SK-N-SH treated with all-trans-retinoic acid at 6 μM for 48 hours (cell line): Measurements from ENCODE around the gene NMRK1.

Experiments
- ATAC-seq: fragments of 200-7000 bp; cut with Tn5 transposase; 3 replicates; pipeline ENCODE4 v1.9.1; 2020; ENCODE audit warnings: mild to moderate bottlenecking, moderate library complexity
- ARNTL ChIP-seq: fragments of 450-650 bp; formaldehyde crosslinking; IDR thresholded peaks from 2 replicates; pipeline ENCODE4 v1.5.0; 2020; ENCODE audit warnings: low read depth, mild to moderate bottlenecking, moderate library complexity, borderline replicate concordance
- BACH2 ChIP-seq: fragments of 250-450 bp; sonication (Bioruptor Pico); IDR thresholded peaks from 2 replicates; pipeline ENCODE4 v1.9.0; 2021; ENCODE audit warnings: mild to moderate bottlenecking, borderline replicate concordance
- CSDC2 ChIP-seq: fragments of 250-450 bp; sonication (Bioruptor Pico); IDR thresholded peaks from 2 replicates; pipeline ENCODE4 v1.5.0; 2020; ENCODE audit warnings: mild to moderate bottlenecking, moderate library complexity
- ESRRG ChIP-seq: fragments of 250-450 bp; sonication (Bioruptor Pico); IDR thresholded peaks from 2 replicates; pipeline ENCODE4 v1.6.1; 2021; ENCODE audit warnings: mild to moderate bottlenecking
- GLIS3 ChIP-seq: fragments of 250-450 bp; sonication (Bioruptor Pico); IDR thresholded peaks from 2 replicates; pipeline ENCODE4 v1.5.0; 2020; ENCODE audit warnings: mild to moderate bottlenecking, moderate library complexity
- ISL1 ChIP-seq: fragments of 250-450 bp; sonication (Bioruptor Pico); IDR thresholded peaks from 2 replicates; pipeline ENCODE4 v2.1.2; 2022; ENCODE audit warnings: mild to moderate bottlenecking, moderate library complexity
- OSR1 ChIP-seq: fragments of 250-450 bp; sonication (Bioruptor Pico); IDR thresholded peaks from 2 replicates; pipeline ENCODE4 v1.8.0; 2022; ENCODE audit warnings: moderate library complexity, mild to moderate bottlenecking, inconsistent platforms
- PPARA ChIP-seq: fragments of 250-450 bp; sonication (Bioruptor Pico); IDR thresholded peaks from 2 replicates; pipeline ENCODE4 v1.5.0; 2020; ENCODE audit warnings: mild to moderate bottlenecking, borderline replicate concordance
- RARB ChIP-seq: fragments of 250-450 bp; sonication (Bioruptor Pico); IDR thresholded peaks from 2 replicates; pipeline ENCODE4 v1.8.0; 2021; ENCODE audit warnings: mild to moderate bottlenecking, moderate library complexity
- SNAI2 ChIP-seq: fragments of 250-450 bp; sonication (Bioruptor Pico); IDR thresholded peaks from 2 replicates; pipeline ENCODE4 v1.5.0; 2020; ENCODE audit warnings: mild to moderate bottlenecking, moderate library complexity
- TCF4 ChIP-seq: fragments of 250-450 bp; sonication (Bioruptor Pico); IDR thresholded peaks from 2 replicates; pipeline ENCODE4 v1.8.0; 2021; ENCODE audit warnings: mild to moderate bottlenecking, moderate library complexity, borderline replicate concordance
- TOX ChIP-seq: fragments of 250-450 bp; sonication (Bioruptor Pico); IDR thresholded peaks from 2 replicates; pipeline ENCODE4 v1.8.0; 2021; ENCODE audit warnings: mild to moderate bottlenecking, moderate library complexity, borderline replicate concordance
- ZC3H10 ChIP-seq: fragments of 250-450 bp; sonication (Bioruptor Pico); IDR thresholded peaks from 2 replicates; pipeline ENCODE4 v1.5.1; 2021; ENCODE audit warnings: mild to moderate bottlenecking, moderate library complexity
- ZFP3 ChIP-seq: fragments of 250-450 bp; sonication (Bioruptor Pico); IDR thresholded peaks from 2 replicates; pipeline ENCODE4 v1.5.0; 2020; ENCODE audit warnings: mild to moderate bottlenecking, moderate library complexity
- ZFP30 ChIP-seq: fragments of 450-650 bp; formaldehyde crosslinking; IDR thresholded peaks from 2 replicates; pipeline ENCODE4 v1.5.0; 2022; ENCODE audit warnings: mild to moderate bottlenecking, moderate library complexity
- ZNF565 ChIP-seq: fragments of 450-650 bp; formaldehyde crosslinking; conservative IDR thresholded peaks from 2 replicates; pipeline ENCODE4 v1.5.0; 2020; ENCODE audit warnings: low read depth, mild to moderate bottlenecking, moderate library complexity
- ZNF70 ChIP-seq: fragments of 450-650 bp; formaldehyde crosslinking; IDR thresholded peaks from 2 replicates; pipeline ENCODE4 v1.5.0; 2020; ENCODE audit warnings: mild to moderate bottlenecking, moderate library complexity
- ZNF8 ChIP-seq: fragments of 450-650 bp; formaldehyde crosslinking; IDR thresholded peaks from 2 replicates; pipeline ENCODE4 v1.5.0; 2020; ENCODE audit warnings: mild to moderate bottlenecking, moderate library complexity
- TF ChIP-seq, protein P1 (sequence below): fragments of 250-450 bp; sonication (Bioruptor Pico); IDR thresholded peaks from 2 replicates; pipeline ENCODE4 v1.5.1; 2021; ENCODE audit warnings: mild to moderate bottlenecking, moderate library complexity
- TF ChIP-seq, protein P2 (sequence below): fragments of 250-450 bp; sonication (Bioruptor Pico); IDR thresholded peaks from 2 replicates; pipeline ENCODE4 v1.5.0; 2020; ENCODE audit warnings: mild to moderate bottlenecking, moderate library complexity
- TF ChIP-seq, protein P3 (sequence below): fragments of 250-450 bp; sonication (Bioruptor Pico); IDR thresholded peaks from 2 replicates; pipeline ENCODE4 v1.8.0; 2020; ENCODE audit warnings: mild to moderate bottlenecking, moderate library complexity, borderline replicate concordance
- TF ChIP-seq, protein P4 (sequence below): fragments of 250-450 bp; sonication (Bioruptor Pico); IDR thresholded peaks from 2 replicates; pipeline ENCODE4 v1.5.1; 2020; ENCODE audit warnings: low read depth, mild to moderate bottlenecking, moderate library complexity
- TF ChIP-seq, protein P5 (sequence below): fragments of 250-450 bp; sonication (Bioruptor Pico); IDR thresholded peaks from 2 replicates; pipeline ENCODE4 v1.8.0; 2021; ENCODE audit warnings: low read depth, mild to moderate bottlenecking, moderate library complexity, borderline replicate concordance

NMRK1 gene

DNA sequence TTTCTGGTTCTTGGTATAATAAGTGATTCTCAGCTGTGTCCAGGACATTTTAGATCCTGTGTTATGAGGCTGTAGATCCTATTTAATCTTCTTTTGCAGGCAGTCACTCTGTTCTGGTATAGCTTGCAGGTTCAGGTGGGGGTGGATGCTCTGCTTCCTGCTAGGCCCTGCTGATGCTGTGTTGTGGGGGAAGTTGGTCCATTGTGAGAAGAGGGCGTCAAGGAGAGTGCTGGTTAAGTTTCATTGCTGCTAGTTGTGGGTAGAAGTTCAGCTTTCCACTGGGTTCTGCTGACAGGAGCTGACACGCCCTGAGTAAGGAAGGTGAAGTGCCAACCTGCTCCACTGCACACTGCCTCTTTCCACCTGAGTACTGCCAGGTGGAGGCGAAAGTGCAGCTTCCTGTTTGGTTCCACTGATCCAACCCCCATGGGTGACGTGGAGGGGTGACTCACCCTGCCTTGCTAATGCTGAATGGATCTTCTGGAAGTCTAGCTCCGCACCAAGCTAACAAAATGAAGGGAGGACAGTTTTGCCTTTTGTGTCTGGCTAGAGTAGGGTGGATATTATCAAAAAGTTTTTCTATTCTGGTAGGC is 16.3 kb downstream of the NMRK1 start:
- TF ChIP-seq TOX (CRISPR knock-in tag) = no peak
- TF ChIP-seq ISL1 (CRISPR knock-in tag) = no peak
- TF ChIP-seq ZNF8 (CRISPR knock-in tag) = no peak
- no peak for TF ChIP-seq GLIS3 (CRISPR knock-in tag)
- TF ChIP-seq, protein P1, sequence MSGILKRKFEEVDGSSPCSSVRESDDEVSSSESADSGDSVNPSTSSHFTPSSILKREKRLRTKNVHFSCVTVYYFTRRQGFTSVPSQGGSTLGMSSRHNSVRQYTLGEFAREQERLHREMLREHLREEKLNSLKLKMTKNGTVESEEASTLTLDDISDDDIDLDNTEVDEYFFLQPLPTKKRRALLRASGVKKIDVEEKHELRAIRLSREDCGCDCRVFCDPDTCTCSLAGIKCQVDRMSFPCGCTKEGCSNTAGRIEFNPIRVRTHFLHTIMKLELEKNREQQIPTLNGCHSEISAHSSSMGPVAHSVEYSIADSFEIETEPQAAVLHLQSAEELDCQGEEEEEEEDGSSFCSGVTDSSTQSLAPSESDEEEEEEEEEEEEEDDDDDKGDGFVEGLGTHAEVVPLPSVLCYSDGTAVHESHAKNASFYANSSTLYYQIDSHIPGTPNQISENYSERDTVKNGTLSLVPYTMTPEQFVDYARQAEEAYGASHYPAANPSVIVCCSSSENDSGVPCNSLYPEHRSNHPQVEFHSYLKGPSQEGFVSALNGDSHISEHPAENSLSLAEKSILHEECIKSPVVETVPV (CRISPR knock-in tag) = no peak
- no peak for TF ChIP-seq RARB
- TF ChIP-seq SNAI2 (CRISPR knock-in tag) = no peak
- no peak for TF ChIP-seq PPARA (CRISPR knock-in tag)
- no peak for TF ChIP-seq CSDC2
- TF ChIP-seq TCF4 (CRISPR knock-in tag) = no peak
- TF ChIP-seq, all 23 proteins: peak for 0
- 0 out of 3 replicates have a peak, but pooled peaks have one; percentile 46 for ATAC-seq

DNA sequence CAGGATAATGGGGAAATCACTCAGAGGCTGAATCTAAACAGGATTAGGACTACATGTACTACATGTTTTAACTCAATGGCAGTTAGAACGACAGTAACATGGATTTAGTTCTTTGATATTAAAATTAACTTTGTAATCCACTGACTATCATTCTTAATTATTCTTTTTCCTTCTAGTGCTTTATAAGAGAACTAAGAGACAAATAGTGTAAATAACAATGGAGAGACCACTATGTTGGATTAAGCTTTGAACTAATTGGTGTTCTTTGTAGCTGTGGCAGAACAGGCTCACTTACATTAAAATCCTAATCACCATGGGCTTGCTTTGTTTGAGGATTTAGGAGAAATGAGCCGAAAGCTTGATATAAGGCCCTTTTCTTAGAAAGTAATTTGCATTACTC is 18.8 kb downstream of the NMRK1 start:
- ATAC-seq = no peak
- TF ChIP-seq ZFP3 = no peak
- TF ChIP-seq CSDC2 = no peak
- no peak for TF ChIP-seq TCF4 (CRISPR knock-in tag)
- no peak for TF ChIP-seq ZNF565
- TF ChIP-seq RARB = no peak
- TF ChIP-seq ESRRG = no peak
- no peak for TF ChIP-seq ISL1 (CRISPR knock-in tag)
- no peak for TF ChIP-seq ZFP30 (CRISPR knock-in tag)
- TF ChIP-seq, protein P2, sequence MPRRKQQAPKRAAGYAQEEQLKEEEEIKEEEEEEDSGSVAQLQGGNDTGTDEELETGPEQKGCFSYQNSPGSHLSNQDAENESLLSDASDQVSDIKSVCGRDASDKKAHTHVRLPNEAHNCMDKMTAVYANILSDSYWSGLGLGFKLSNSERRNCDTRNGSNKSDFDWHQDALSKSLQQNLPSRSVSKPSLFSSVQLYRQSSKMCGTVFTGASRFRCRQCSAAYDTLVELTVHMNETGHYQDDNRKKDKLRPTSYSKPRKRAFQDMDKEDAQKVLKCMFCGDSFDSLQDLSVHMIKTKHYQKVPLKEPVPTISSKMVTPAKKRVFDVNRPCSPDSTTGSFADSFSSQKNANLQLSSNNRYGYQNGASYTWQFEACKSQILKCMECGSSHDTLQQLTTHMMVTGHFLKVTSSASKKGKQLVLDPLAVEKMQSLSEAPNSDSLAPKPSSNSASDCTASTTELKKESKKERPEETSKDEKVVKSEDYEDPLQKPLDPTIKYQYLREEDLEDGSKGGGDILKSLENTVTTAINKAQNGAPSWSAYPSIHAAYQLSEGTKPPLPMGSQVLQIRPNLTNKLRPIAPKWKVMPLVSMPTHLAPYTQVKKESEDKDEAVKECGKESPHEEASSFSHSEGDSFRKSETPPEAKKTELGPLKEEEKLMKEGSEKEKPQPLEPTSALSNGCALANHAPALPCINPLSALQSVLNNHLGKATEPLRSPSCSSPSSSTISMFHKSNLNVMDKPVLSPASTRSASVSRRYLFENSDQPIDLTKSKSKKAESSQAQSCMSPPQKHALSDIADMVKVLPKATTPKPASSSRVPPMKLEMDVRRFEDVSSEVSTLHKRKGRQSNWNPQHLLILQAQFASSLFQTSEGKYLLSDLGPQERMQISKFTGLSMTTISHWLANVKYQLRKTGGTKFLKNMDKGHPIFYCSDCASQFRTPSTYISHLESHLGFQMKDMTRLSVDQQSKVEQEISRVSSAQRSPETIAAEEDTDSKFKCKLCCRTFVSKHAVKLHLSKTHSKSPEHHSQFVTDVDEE (CRISPR knock-in tag) = no peak
- TF ChIP-seq, protein P3, sequence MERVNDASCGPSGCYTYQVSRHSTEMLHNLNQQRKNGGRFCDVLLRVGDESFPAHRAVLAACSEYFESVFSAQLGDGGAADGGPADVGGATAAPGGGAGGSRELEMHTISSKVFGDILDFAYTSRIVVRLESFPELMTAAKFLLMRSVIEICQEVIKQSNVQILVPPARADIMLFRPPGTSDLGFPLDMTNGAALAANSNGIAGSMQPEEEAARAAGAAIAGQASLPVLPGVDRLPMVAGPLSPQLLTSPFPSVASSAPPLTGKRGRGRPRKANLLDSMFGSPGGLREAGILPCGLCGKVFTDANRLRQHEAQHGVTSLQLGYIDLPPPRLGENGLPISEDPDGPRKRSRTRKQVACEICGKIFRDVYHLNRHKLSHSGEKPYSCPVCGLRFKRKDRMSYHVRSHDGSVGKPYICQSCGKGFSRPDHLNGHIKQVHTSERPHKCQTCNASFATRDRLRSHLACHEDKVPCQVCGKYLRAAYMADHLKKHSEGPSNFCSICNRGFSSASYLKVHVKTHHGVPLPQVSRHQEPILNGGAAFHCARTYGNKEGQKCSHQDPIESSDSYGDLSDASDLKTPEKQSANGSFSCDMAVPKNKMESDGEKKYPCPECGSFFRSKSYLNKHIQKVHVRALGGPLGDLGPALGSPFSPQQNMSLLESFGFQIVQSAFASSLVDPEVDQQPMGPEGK = no peak

DNA sequence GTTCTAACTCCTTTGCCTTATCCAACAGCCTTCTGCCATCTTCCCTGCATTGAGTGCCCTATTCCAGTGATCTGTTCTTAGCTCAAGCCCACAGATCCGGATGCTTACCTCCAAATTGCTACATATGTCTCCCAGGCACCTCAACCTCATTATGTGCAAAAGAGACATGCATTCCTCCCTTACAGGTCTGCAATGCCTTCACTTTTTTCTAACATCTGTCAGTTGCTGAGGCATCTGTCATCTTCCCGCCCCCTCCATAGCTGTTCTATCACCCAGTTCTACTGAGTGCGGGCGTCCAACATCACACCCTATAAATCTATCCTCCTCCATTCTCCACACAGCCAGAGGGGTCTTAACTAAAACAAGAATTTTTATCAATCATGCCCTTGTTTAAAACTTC is 20.1 kb downstream of the NMRK1 start:
- no peak for ATAC-seq
- no peak for TF ChIP-seq PPARA (CRISPR knock-in tag)
- TF ChIP-seq CSDC2 = no peak
- TF ChIP-seq TCF4 (CRISPR knock-in tag) = no peak
- TF ChIP-seq ZFP3 = no peak
- TF ChIP-seq ESRRG = no peak
- no peak for TF ChIP-seq ZC3H10 (CRISPR knock-in tag)
- no peak for TF ChIP-seq RARB
- no peak for TF ChIP-seq ZNF8 (CRISPR knock-in tag)
- no peak for TF ChIP-seq GLIS3 (CRISPR knock-in tag)
- TF ChIP-seq, all 23 proteins: peak for 0

DNA sequence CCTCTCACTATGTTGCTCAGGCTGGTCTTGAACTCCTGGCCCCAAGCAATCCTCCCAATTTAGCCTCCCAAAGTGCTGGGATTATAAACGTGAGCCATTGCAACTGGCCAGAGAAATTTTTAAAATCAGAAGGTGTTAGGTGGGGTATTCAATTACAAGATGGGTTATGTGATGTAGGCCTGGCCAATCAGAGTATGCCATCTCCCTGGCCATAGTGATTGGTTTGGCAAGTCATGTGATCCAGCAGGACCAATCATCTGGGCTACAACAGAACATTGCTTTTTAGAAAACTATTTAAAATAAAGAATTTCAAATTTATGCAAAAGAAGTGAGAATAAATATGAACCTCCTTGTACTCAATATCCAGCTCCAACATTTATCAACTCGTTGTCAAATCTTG is 22.4 kb downstream of the NMRK1 start:
- no peak for ATAC-seq
- no peak for TF ChIP-seq TCF4 (CRISPR knock-in tag)
- TF ChIP-seq ISL1 (CRISPR knock-in tag) = no peak
- TF ChIP-seq TOX (CRISPR knock-in tag) = no peak
- no peak for TF ChIP-seq ZFP3
- TF ChIP-seq, protein P4, sequence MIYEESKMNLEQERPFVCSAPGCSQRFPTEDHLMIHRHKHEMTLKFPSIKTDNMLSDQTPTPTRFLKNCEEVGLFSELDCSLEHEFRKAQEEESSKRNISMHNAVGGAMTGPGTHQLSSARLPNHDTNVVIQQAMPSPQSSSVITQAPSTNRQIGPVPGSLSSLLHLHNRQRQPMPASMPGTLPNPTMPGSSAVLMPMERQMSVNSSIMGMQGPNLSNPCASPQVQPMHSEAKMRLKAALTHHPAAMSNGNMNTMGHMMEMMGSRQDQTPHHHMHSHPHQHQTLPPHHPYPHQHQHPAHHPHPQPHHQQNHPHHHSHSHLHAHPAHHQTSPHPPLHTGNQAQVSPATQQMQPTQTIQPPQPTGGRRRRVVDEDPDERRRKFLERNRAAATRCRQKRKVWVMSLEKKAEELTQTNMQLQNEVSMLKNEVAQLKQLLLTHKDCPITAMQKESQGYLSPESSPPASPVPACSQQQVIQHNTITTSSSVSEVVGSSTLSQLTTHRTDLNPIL (CRISPR knock-in tag) = no peak
- no peak for TF ChIP-seq ARNTL (CRISPR knock-in tag)
- TF ChIP-seq OSR1 (CRISPR knock-in tag) = no peak
- TF ChIP-seq, protein P3 = no peak
- TF ChIP-seq GLIS3 (CRISPR knock-in tag) = no peak
- TF ChIP-seq ZNF70 (CRISPR knock-in tag) = no peak
- no peak for TF ChIP-seq ZNF565
- TF ChIP-seq PPARA (CRISPR knock-in tag) = no peak
- no peak for TF ChIP-seq CSDC2
- TF ChIP-seq BACH2 (CRISPR knock-in tag) = no peak
- TF ChIP-seq, protein P5, sequence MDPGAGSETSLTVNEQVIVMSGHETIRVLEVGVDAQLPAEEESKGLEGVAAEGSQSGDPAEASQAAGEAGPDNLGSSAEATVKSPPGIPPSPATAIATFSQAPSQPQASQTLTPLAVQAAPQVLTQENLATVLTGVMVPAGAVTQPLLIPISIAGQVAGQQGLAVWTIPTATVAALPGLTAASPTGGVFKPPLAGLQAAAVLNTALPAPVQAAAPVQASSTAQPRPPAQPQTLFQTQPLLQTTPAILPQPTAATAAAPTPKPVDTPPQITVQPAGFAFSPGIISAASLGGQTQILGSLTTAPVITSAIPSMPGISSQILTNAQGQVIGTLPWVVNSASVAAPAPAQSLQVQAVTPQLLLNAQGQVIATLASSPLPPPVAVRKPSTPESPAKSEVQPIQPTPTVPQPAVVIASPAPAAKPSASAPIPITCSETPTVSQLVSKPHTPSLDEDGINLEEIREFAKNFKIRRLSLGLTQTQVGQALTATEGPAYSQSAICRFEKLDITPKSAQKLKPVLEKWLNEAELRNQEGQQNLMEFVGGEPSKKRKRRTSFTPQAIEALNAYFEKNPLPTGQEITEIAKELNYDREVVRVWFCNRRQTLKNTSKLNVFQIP = no peak
- no peak for TF ChIP-seq ESRRG
